Measurements from ENCODE around the gene EEF1B2.
"Not testable (repeated sequence)": the region's sequence is repeated elsewhere in the genome, so short reads cannot be mapped to it uniquely, and the experiment has no call there.

The EEF1B2 gene

GRCh38 chr2:206159346-206160124 is at the start of gene EEF1B2, which contains the start of gene NDUFS1:
TSS of gene EEF1B2 (plus strand) at chr2:206159895. CDS start at chr2:206159980, 85 bp downstream.
TSS of gene NDUFS1 (minus strand) at chr2:206159444. CDS start at chr2:206153678, 5,766 bp downstream.
- DNase-seq (ENCODE audit: low read depth in 4 of 4, low spot score in 1 of 4) = peak; percentile 85 to 97 (median 96)

GRCh38 chr2:206112108-206112507 is 47.6 kb upstream of the EEF1B2 start:
- no peak for DNase-seq (ENCODE audit: low read depth in 4 of 4, low spot score in 1 of 4)

GRCh38 chr2:206112846-206113547 is 46.7 kb upstream of the EEF1B2 start:
- no peak for DNase-seq (ENCODE audit: low read depth in 4 of 4, low spot score in 1 of 4)

GRCh38 chr2:206115026-206115578 is 44.6 kb upstream of the EEF1B2 start:
- no peak for DNase-seq (ENCODE audit: low read depth in 4 of 4, low spot score in 1 of 4)

- no peak for DNase-seq (ENCODE audit: low read depth in 4 of 4, low spot score in 1 of 4)
Measured at GRCh38 chr2:206116278-206116677, 43.4 kb upstream of the EEF1B2 start.

GRCh38 chr2:206122569-206122968 is 37.1 kb upstream of the EEF1B2 start:
- not testable (repeated sequence) for DNase-seq (ENCODE audit: low read depth in 4 of 4, low spot score in 1 of 4)

- DNase-seq (ENCODE audit: low read depth in 4 of 4, low spot score in 1 of 4) = no peak
Measured at GRCh38 chr2:206125901-206126300, 33.8 kb upstream of the EEF1B2 start.

- no peak for DNase-seq (ENCODE audit: low read depth in 4 of 4, low spot score in 1 of 4)
Measured at GRCh38 chr2:206127656-206128055, 32.0 kb upstream of the EEF1B2 start.

GRCh38 chr2:206143451-206143850 is 16.2 kb upstream of the EEF1B2 start:
- DNase-seq (ENCODE audit: low read depth in 4 of 4, low spot score in 1 of 4) = no peak

GRCh38 chr2:206144383-206144782 is 15.3 kb upstream of the EEF1B2 start:
- no peak for DNase-seq (ENCODE audit: low read depth in 4 of 4, low spot score in 1 of 4)

- DNase-seq (ENCODE audit: low read depth in 4 of 4, low spot score in 1 of 4) = no peak
Measured at GRCh38 chr2:206145665-206146064, 14.0 kb upstream of the EEF1B2 start.

GRCh38 chr2:206149330-206149729 is 10.4 kb upstream of the EEF1B2 start:
- no peak for DNase-seq (ENCODE audit: low read depth in 4 of 4, low spot score in 1 of 4)

- no peak for DNase-seq (ENCODE audit: low read depth in 4 of 4, low spot score in 1 of 4)
Measured at GRCh38 chr2:206150168-206150567, 9.5 kb upstream of the EEF1B2 start.

GRCh38 chr2:206150631-206151030 is 9.1 kb upstream of the EEF1B2 start:
- DNase-seq (ENCODE audit: low read depth in 4 of 4, low spot score in 1 of 4) = no peak

GRCh38 chr2:206154197-206154596 is 5.5 kb upstream of the EEF1B2 start:
- DNase-seq (ENCODE audit: low read depth in 4 of 4, low spot score in 1 of 4) = no peak

GRCh38 chr2:206157014-206157413 is 2.7 kb upstream of the EEF1B2 start:
- DNase-seq (ENCODE audit: low read depth in 4 of 4, low spot score in 1 of 4) = not testable (repeated sequence)

GRCh38 chr2:206158563-206159345 is 941 bp upstream of the EEF1B2 start:
- DNase-seq (ENCODE audit: low read depth in 4 of 4, low spot score in 1 of 4) = no peak

GRCh38 chr2:206160125-206160806 is 571 bp downstream of the EEF1B2 start:
- no peak for DNase-seq (ENCODE audit: low read depth in 4 of 4, low spot score in 1 of 4)

GRCh38 chr2:206160807-206161179 is 1.1 kb downstream of the EEF1B2 start:
- DNase-seq (ENCODE audit: low read depth in 4 of 4, low spot score in 1 of 4) = no peak

- not testable (repeated sequence) for DNase-seq (ENCODE audit: low read depth in 4 of 4, low spot score in 1 of 4)
Measured at GRCh38 chr2:206162401-206162800, 2.7 kb downstream of the EEF1B2 start.

All from stimulated activated CD4-positive, alpha-beta T cell treated with anti-CD3 and anti-CD28 coated beads, Interleukin-1b, Interleukin-23, amount 100 ng/mL, for 24 hours (primary cell).